Measurements from ENCODE around the gene EPB41L1.

Gene EPB41L1

GRCh38 chr20:36264426-36265246, 110.1 kb downstream of the EPB41L1 start:
- no peak for DNase-seq

- DNase-seq: no peak
Observed at GRCh38 chr20:36266189-36266588, 111.6 kb downstream of the EPB41L1 start.

GRCh38 chr20:36267605-36268381, 113.3 kb downstream of the EPB41L1 start:
- no peak for DNase-seq

DNA sequence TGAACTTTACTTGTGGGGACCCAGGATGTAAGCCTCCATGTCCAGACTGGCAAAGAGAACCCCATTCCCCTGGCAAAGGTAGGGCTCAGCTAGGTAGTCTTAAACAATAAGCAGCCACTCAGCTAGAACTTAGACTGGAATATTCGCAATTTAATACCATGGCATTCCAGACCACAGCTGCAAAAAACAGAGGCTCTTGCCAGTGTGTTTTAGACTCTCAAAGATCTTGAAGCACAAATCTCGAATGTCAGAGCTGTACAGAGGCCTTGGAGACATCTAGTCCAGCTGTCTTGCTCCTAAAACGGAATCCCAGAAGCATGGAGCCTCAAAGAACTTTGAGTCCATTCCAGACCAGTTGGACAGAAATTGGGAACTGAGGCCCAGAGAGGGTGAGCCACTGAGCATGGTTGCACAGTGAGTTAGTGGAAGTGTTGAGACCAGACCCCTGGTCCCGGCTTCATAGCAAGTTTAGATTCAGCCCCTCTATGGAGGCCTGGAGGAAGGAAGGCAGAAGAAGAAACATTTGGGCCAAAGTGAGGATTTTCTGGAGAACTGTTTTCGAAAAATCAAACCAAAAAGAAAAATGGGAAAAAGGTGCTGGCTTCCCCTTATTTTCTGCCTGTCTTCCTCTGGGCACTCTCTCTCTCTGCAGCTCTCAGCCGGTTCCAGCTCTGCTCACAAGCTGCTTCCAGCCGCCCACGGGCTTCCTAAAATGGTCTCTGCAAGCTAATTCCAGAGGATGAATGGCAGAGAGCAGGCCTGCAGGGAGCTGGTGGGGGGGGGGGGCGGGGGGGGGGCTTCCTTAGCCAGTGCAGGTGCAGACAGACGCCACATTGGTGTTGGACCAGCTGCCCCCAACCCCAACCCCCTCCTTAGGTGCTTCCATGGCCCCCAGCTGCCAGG, 114.2 kb downstream of the EPB41L1 start:
- DNase-seq: no peak

DNA sequence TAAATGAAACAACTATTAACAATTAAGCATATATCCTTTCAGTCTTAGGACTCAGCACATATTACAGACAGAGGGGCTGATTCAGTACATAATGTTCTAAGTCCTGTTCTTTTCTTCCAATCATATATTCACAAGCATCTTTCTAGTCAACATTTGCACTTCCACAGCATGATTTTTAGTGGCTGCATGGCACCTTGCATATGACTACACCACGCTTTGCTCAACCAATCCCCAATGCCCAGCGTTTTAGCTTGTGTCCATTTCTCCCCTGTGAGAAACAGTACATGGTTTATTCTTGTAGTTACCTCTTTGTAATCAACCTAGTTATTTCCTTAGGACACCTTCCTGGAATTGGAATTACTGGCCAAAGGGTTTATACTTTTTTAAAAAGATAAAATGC, 115.0 kb downstream of the EPB41L1 start:
- DNase-seq: no peak

DNA sequence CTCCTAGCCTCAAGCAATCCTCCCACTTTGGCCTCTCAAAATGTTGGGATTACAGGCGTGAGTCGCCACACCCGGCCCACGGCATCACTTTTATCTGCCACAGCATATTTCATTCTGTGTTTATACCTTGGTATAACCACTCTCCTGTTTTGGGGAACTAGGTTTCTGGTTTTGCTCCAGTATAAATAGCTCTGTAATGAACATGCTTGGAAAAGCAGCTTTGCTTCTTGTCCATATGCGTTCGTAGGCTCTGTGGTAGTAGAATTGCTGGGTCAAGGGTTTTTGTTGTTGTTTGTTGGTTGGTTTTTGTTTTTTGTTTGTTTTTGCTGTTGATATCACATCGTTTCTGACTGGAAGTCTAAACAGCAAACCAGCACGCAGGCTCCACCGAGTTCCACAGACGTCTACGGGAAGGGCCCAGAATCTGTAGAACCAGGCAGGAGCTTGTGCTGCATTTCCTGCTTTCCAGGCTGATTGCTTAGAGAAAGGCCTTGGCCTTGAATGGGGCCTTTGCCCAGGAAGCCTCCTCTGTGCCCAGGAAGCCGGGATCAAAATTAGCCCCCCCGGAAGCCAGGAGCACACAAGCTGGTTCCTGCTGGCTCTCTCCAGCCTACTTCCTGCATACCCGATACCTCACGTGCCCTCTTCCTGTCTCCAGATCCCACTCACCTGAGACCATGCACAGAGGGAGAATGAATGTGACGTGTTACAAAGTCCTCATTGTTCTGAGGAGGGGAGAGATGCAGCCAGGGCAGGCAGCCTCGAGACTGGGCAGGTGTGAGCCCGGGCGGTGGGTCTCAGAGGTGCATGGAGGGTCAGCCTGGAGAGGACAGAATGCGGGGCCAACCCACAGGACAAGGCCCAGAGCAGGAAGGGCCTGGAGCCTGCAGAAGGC, 116.5 kb downstream of the EPB41L1 start:
- no peak for DNase-seq

- DNase-seq: no peak
Observed at GRCh38 chr20:36271639-36272546, 117.4 kb downstream of the EPB41L1 start.

DNA sequence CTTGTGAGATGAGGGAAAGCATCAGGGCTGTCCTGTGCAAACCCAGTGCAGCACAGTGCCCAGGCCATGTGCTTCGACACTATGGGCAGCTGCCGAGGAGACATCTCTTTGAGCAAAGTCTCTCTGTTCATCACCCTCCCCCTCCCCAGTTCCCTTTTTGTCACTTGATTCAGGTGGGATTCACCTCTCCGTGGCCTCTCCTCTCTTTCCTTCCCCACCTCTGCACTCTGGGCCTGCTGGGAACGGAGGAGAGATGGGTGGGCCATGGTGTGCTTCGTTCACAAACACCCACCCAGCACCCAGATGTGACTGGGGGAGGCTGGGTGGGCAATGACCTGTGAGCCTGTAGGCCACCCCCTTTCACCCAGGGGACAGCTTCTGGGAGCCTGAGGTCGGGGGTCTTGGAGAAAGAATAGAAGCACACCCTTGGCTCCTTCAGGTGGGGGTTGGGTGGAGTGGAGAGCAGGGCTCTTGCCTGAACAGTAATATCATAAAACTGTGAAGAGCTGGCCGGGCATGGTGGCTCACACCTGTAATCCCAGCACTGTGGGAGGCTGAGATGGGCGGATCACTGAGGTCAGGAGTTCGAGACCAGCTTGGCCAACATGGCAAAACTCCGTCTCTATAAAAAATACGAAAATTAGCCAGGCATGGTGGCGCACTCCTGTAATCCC, 118.1 kb downstream of the EPB41L1 start:
- DNase-seq: no peak

DNA sequence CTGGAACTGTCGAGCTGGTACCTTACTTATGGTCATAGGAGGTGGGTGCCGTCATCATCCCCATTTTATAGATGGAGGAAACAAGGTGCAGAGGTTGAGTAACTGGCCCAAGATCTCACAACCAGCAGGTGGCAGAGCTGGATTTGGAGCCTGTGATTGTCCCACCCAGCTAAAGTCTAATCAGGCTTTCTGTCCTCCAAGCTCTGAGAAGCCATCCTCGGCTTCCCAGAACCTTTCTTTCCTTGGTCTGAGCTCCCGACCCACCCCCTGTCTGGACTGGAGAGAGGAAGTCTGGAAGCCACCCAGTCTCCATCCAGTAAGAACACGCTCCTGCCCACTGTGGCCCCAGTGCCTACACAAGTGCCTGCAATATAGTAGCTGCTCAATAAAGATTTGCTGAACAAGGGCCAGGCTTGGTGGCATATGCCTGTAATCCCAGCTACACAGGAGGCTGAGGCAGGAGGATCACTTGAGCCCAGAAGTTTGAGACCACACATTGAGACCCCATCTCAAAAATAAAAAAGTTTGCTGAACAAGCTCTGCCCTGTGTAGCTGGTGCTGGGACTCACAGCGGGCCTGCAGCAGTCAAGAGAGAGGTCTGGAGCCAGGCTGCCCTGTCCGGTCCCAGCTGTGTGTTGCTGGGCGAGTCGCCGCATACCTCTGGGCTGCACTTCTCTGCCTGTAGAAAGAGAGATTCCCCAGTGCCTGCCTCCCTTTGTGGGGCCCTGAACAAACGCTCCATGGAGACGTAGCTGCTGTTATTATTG, 119.1 kb downstream of the EPB41L1 start:
- DNase-seq: peak; percentile 19 to 26 (median 22)

DNA sequence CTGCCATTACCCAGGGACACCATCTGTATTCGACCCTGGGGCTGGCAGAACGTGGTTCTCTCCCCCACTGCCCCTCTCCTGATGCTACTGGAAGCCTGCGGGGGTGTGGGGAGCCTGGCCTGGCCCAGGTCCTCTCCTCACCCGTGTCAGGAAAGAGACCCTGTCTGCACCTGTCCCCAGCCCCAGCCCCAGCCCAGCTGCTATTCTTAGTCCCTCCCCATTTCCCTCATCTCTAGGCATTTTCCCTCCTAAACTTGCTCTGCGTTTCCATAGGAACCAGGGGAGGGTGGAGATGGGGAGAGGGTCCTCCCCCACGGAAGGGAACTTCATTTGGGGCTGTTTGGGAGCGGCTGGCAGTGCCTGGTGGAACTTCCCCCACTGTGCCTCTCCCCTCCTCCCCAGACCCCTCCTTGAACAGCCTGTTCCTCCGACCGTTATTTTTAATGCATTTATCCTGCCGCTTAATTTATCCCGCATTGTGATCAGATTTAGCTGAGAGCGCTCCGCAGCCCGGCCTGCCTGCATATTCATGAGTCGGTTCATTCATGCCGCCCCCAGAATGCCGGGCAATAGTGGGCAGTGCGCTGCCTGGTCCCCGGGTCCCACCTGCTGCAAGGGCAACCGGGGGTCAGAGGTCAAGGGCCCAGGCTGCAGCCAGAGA, 119.8 kb downstream of the EPB41L1 start:
- no peak for DNase-seq

GRCh38 chr20:36275011-36275410, 120.5 kb downstream of the EPB41L1 start:
- DNase-seq: no peak

DNA sequence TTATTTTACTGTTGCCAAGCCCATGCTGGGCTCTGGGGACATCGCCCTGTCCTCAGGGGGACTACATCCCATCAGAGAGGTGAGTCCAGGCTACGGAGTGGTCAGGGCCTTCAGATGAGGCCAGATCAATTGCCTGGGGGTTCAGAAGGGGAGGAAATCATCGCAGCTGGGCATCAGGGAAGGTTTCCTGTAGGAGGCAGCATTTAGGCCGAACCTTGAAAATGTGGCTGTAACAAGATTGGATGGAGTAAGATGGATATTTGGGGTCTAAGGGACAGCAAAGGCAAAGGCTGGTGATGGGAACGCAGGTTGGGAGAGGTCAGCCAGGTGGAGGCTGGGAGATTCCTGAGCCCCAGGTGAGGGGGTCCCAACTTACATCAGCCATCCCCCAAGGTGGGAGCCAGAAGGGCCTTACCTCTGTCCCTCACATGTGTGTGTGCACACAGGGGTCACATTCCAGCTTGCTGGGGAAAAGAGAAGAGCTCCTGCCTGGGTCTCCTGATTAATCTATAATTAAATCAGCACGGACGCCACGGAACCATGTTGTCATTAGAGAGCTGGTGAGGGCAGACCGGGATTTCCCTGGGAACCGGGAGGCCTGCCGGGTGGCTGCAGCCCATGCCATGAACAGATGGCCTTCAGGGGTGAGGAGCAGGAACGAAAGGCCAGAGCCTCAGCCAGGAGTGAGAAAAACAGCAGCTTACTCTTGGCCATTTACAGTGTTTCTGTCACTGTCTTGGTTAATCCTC, 121.1 kb downstream of the EPB41L1 start:
- no peak for DNase-seq

- DNase-seq: no peak
Observed at GRCh38 chr20:36277546-36277945, 123.0 kb downstream of the EPB41L1 start.

- DNase-seq: no peak
Observed at GRCh38 chr20:36279362-36279761, 124.8 kb downstream of the EPB41L1 start.

DNA sequence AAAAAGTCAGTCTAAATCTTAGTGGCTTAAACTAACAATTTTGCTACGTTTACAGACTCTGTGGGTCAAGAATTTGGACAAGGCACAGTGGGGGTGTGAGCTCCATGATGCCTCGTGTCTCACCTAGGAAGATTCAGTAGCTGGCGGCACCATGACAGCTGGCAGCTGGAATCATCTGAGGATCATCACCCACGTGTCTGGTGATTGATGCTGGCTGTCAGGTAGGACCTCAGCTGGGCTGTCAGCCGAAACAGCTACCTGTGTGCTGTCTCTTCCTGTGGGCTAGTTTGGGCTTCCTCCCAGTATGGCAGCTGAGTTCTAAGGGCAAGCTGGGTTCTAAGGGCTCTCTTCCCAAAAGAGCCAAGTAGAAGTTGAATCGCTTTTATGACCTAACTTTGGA, 125.2 kb downstream of the EPB41L1 start:
- DNase-seq: peak in 1 of 3 donors; percentile 7

- no peak for DNase-seq
Observed at GRCh38 chr20:36281785-36282380, 127.3 kb downstream of the EPB41L1 start.

Measured in suppressor macrophage treated with lipopolysaccharide for 1 hour (primary cell).